KMS-11 (cell line): Measurements from ENCODE around the gene ST7L.
"Not testable (repeated sequence)": the region's sequence is repeated elsewhere in the genome, so short reads cannot be mapped to it uniquely, and the experiment has no call there.

ENCODE experiments used
- H2AFZ ChIP-seq: fragments of 200-600 bp; sonication (generic); 2 replicates; pipeline ENCODE4 v1.6.1; 2016; ENCODE audit warnings: antibody characterized with exemption, mixed run types, low read depth
- H3K27ac ChIP-seq: fragments of 200-600 bp; sonication (generic); 2 replicates; pipeline ENCODE4 v1.6.1; 2016; ENCODE audit warnings: mild to moderate bottlenecking, mixed run types
- H3K27me3 ChIP-seq: fragments of 200-600 bp; sonication (generic); 2 replicates; pipeline ENCODE4 v1.6.1; 2017; ENCODE audit warnings: mild to moderate bottlenecking, low read depth, mixed run types, moderate library complexity; ENCODE audit not compliant: insufficient read depth
- H3K36me3 ChIP-seq: fragments of 200-600 bp; sonication (generic); 2 replicates; pipeline ENCODE4 v1.6.1; 2017; ENCODE audit warnings: mild to moderate bottlenecking, mixed run types; ENCODE audit not compliant: insufficient read depth
- H3K4me1 ChIP-seq: fragments of 200-600 bp; sonication (generic); 2 replicates; pipeline ENCODE4 v1.6.1; 2016; ENCODE audit warnings: mild to moderate bottlenecking, low read depth, mixed run types; ENCODE audit not compliant: poor library complexity, severe bottlenecking
- H3K4me2 ChIP-seq: fragments of 200-600 bp; sonication (generic); 2 replicates; pipeline ENCODE4 v1.7.0; 2016; ENCODE audit warnings: mild to moderate bottlenecking, mixed run types
- H3K4me3 ChIP-seq: fragments of 200-600 bp; sonication (generic); IDR thresholded peaks from 2 replicates; pipeline ENCODE4 v1.6.1; 2017; ENCODE audit warnings: low read depth, low read length, mixed read lengths; ENCODE audit not compliant: insufficient read depth
- H3K79me2 ChIP-seq: fragments of 200-600 bp; sonication (generic); 2 replicates; pipeline ENCODE4 v1.6.1; 2016; ENCODE audit warnings: low read depth, mixed run types; ENCODE audit not compliant: insufficient read depth
- H3K9ac ChIP-seq: fragments of 200-600 bp; sonication (generic); 2 replicates; pipeline ENCODE4 v1.6.1; 2016; ENCODE audit warnings: mild to moderate bottlenecking, mixed run types
- H4K20me1 ChIP-seq: fragments of 200-600 bp; sonication (generic); 2 replicates; pipeline ENCODE4 v1.6.1; 2016; ENCODE audit warnings: mild to moderate bottlenecking, mixed run types; ENCODE audit not compliant: insufficient read depth
- CTCF ChIP-seq: fragments of 200-600 bp; sonication (generic); conservative IDR thresholded peaks from 2 replicates; pipeline ENCODE4 v1.6.1; 2017; ENCODE audit warnings: low read depth, mild to moderate bottlenecking, antibody characterized with exemption, low read length, moderate library complexity, mixed read lengths

ST7L gene

GRCh38 chr1:112646225-112646624 lies 27.3 kb upstream of the ST7L start:
- no peak for TF ChIP-seq CTCF
- Histone ChIP-seq H3K36me3 (peaks cover 14% of the 10 kb centered on the region; the same call in 1 of the 2 replicates), H3K9ac (no peak overlapping the region), H4K20me1 (no peaks in the 10 kb centered on the region), H3K4me2 (no peak overlapping the region), H2AFZ (no peak overlapping the region), H3K27ac (no peak overlapping the region), H3K79me2 (peaks cover 58% of the 10 kb centered on the region), H3K4me3 (no peak overlapping the region), H3K4me1 (no peaks in the 10 kb centered on the region), H3K27me3 (no peaks in the 10 kb centered on the region)

- H3K4me2 ChIP-seq, result no peak overlapping the region
- no peak overlapping the region for H3K9ac ChIP-seq
- no peaks in the 10 kb centered on the region; the same call in 1 of the 2 replicates for H4K20me1 ChIP-seq
- TF ChIP-seq CTCF, result no peak
- H3K27ac ChIP-seq, result no peak overlapping the region
- H3K79me2 ChIP-seq, result peaks cover 69% of the 10 kb centered on the region
- no peaks in the 10 kb centered on the region for H3K27me3 ChIP-seq
- no peak overlapping the region for H2AFZ ChIP-seq
- H3K4me1 ChIP-seq, result no peaks in the 10 kb centered on the region
- 0 out of 2 replicates have a peak, but pooled peaks cover 8% of the 10 kb centered on the region for H3K36me3 ChIP-seq
- no peak overlapping the region for H3K4me3 ChIP-seq
Measured at GRCh38 chr1:112643080-112643479, 24.1 kb upstream of the ST7L start.

- H3K9ac ChIP-seq, H3K36me3 ChIP-seq, H2AFZ ChIP-seq, H3K27me3 ChIP-seq, H4K20me1 ChIP-seq, H3K4me3 ChIP-seq, H3K4me2 ChIP-seq, H3K27ac ChIP-seq: not testable (repeated sequence)
- H3K4me1 ChIP-seq, result peaks cover 21% of the 10 kb centered on the region
- peaks cover 74% of the 10 kb centered on the region for H3K79me2 ChIP-seq
Measured at GRCh38 chr1:112640437-112640836, 21.5 kb upstream of the ST7L start.

GRCh38 chr1:112638110-112638428 lies 19.1 kb upstream of the ST7L start:
- no peak overlapping the region for H3K27ac ChIP-seq
- H3K4me3 ChIP-seq, result no peak overlapping the region
- H3K36me3 ChIP-seq, result 0 out of 2 replicates have a peak, but pooled peaks cover 2% of the 10 kb centered on the region
- TF ChIP-seq CTCF, result no peak
- H4K20me1 ChIP-seq, result peaks cover 25% of the 10 kb centered on the region
- H3K4me2 ChIP-seq, result no peak overlapping the region
- H3K27me3 ChIP-seq, result no peaks in the 10 kb centered on the region
- H3K79me2 ChIP-seq, result peaks cover 76% of the 10 kb centered on the region
- H3K9ac ChIP-seq, result no peak overlapping the region
- H3K4me1 ChIP-seq, result peaks cover 45% of the 10 kb centered on the region
- no peak overlapping the region for H2AFZ ChIP-seq

- Histone ChIP-seq H3K79me2 (peaks cover 76% of the 10 kb centered on the region), H4K20me1 (peaks cover 30% of the 10 kb centered on the region), H3K9ac (no peak overlapping the region), H3K4me2 (no peak overlapping the region), H3K4me3 (no peak overlapping the region), H3K36me3 (no peaks in the 10 kb centered on the region), H3K4me1 (peaks cover 51% of the 10 kb centered on the region), H3K27ac (no peak overlapping the region), H3K27me3 (no peaks in the 10 kb centered on the region), H2AFZ (no peak overlapping the region)
- no peak for TF ChIP-seq CTCF
Measured at GRCh38 chr1:112637254-112638109, 18.5 kb upstream of the ST7L start.
